ENCODE results near the gene RPS27A.
"Not testable (repeated sequence)": the region's sequence is repeated elsewhere in the genome, so short reads cannot be mapped to it uniquely, and the experiment has no call there.

RPS27A gene

GRCh38 chr2:55233658-55233940 lies 1.1 kb downstream of the RPS27A start (continued):
- TF ChIP-seq ZFP30 (CRISPR knock-in tag; IDR thresholded peaks at IDR 0.05) = no peak
- no peak for TF ChIP-seq OSR1 (CRISPR knock-in tag; IDR thresholded peaks at IDR 0.05)
- no peak for TF ChIP-seq ESRRG (CRISPR knock-in tag; IDR thresholded peaks at IDR 0.05)
- TF ChIP-seq SNAI2 (CRISPR knock-in tag; IDR thresholded peaks at IDR 0.05) = no peak
- no peak for TF ChIP-seq ZC3H10 (CRISPR knock-in tag; IDR thresholded peaks at IDR 0.05)
- TF ChIP-seq ZNF8 (CRISPR knock-in tag; IDR thresholded peaks at IDR 0.05) = no peak
- TF ChIP-seq ZNF70 (CRISPR knock-in tag; IDR thresholded peaks at IDR 0.05) = no peak

DNA sequence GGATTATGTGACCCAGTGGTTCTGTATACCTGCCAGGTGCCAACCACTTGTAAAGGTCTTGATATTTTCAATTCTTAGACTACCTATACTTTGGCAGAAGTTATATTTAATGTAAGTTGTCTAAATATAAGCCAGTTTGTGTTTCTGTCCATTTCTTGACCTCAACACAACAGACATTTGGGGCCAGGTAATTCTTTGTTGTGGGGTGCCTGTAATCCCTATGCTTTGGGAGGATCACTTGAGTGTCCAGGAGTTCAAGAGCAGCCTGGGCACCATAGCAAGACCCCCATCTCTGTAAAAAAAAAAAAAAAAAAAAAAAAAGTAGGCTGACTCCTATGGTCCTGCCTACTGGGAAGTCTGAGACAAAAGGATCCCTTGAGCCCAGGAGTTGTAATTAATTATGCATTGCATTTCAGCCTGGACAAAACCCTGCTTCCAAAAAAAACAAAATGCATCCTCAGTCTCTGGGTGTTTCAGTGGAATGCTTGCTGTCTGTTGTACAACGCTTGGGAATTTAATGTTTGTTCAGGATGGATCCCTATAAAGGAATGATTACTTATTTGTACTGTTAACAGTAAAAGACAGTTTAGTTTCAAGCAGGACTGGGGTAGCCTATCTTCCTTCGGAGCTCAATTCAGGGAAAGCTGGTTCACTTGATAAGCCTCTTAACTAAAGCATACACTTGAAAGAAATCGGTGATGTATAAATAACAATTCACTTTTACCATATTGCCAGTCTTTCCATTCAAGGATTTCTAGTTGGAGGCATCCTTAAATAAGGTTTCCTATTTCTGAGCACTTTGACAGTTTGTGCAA lies 3.4 kb downstream of the RPS27A start:
- no peak for ATAC-seq
- TF ChIP-seq OSR1 (CRISPR knock-in tag; IDR thresholded peaks at IDR 0.05) (no peak), ZNF565 (CRISPR knock-in tag; conservative IDR thresholded peaks at IDR 0.05; ENCODE audit: low read depth) (no peak), CSDC2 (CRISPR knock-in tag; IDR thresholded peaks at IDR 0.05) (no peak), SNAI2 (CRISPR knock-in tag; IDR thresholded peaks at IDR 0.05) (no peak), TCF4 (CRISPR knock-in tag; IDR thresholded peaks at IDR 0.05; ENCODE audit: borderline replicate concordance) (no peak), PPARA (CRISPR knock-in tag; IDR thresholded peaks at IDR 0.05; ENCODE audit: borderline replicate concordance) (no peak)

DNA sequence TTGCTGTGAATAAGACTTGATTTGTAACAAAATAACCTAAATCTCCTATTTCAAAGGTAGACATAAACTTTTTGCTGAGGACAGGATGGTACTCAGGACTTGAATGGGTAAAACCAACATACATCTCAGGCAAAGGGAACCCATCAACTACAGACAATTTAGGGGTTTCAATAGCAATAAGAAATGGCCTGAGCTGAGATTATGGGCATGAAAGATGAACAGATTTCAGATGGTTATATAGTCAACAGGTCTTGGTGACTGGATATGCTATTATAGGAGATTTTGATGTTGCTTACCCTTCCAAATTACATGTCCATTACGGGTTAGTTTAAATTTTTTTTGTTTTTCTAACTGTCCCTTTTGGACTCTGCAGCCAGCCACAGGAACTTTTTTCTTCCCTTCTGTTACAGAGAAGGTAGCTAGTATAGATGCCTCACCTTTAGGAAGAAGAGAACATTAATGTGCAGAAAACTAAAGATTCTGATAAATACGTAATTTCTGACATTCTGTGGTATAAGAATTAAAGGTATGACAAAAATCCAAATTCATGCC lies 4.6 kb downstream of the RPS27A start:
- TF ChIP-seq ZFP3 (CRISPR knock-in tag; IDR thresholded peaks at IDR 0.05) = no peak
- TF ChIP-seq CSRNP3 (CRISPR knock-in tag; IDR thresholded peaks at IDR 0.05) = no peak
- TF ChIP-seq ZFP30 (CRISPR knock-in tag; IDR thresholded peaks at IDR 0.05) = no peak
- TF ChIP-seq, protein P1, sequence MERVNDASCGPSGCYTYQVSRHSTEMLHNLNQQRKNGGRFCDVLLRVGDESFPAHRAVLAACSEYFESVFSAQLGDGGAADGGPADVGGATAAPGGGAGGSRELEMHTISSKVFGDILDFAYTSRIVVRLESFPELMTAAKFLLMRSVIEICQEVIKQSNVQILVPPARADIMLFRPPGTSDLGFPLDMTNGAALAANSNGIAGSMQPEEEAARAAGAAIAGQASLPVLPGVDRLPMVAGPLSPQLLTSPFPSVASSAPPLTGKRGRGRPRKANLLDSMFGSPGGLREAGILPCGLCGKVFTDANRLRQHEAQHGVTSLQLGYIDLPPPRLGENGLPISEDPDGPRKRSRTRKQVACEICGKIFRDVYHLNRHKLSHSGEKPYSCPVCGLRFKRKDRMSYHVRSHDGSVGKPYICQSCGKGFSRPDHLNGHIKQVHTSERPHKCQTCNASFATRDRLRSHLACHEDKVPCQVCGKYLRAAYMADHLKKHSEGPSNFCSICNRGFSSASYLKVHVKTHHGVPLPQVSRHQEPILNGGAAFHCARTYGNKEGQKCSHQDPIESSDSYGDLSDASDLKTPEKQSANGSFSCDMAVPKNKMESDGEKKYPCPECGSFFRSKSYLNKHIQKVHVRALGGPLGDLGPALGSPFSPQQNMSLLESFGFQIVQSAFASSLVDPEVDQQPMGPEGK (CRISPR knock-in tag; IDR thresholded peaks at IDR 0.05; ENCODE audit: borderline replicate concordance) = no peak
- no peak for TF ChIP-seq OSR1 (CRISPR knock-in tag; IDR thresholded peaks at IDR 0.05)
- no peak for TF ChIP-seq BACH2 (CRISPR knock-in tag; IDR thresholded peaks at IDR 0.05; ENCODE audit: borderline replicate concordance)
- TF ChIP-seq ISL1 (CRISPR knock-in tag; IDR thresholded peaks at IDR 0.05) = no peak
- TF ChIP-seq, protein P2, sequence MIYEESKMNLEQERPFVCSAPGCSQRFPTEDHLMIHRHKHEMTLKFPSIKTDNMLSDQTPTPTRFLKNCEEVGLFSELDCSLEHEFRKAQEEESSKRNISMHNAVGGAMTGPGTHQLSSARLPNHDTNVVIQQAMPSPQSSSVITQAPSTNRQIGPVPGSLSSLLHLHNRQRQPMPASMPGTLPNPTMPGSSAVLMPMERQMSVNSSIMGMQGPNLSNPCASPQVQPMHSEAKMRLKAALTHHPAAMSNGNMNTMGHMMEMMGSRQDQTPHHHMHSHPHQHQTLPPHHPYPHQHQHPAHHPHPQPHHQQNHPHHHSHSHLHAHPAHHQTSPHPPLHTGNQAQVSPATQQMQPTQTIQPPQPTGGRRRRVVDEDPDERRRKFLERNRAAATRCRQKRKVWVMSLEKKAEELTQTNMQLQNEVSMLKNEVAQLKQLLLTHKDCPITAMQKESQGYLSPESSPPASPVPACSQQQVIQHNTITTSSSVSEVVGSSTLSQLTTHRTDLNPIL (CRISPR knock-in tag; IDR thresholded peaks at IDR 0.05; ENCODE audit: low read depth) = no peak
- TF ChIP-seq GLIS3 (CRISPR knock-in tag; IDR thresholded peaks at IDR 0.05) = no peak
- no peak for TF ChIP-seq TSHZ2 (CRISPR knock-in tag; IDR thresholded peaks at IDR 0.05)
- ATAC-seq = no peak

DNA sequence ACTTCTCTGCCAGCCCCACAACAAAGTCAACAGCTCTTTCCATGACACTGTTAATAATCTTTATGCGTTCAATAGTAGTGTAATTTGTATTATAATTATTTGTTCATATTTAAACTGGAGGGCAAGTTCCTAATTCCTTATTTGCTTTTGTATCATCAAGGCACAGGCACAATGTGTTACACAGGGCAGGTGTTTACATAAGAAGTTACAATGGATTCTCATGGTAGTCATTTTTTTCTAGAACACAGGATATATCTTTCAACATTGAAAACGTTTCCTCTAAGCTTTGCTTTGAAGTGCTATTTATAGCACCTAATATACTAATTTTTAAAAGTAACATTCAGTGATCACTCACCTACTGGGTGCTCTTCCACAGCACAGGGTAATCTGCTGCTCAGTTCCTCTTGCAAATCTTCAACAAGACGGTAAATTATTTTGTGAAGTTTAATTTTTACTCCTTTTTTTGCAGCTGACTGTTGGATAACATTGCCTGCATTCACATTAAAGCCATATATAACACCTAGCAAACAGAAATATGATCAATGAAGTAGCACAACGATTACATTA lies 7.3 kb downstream of the RPS27A start:
- TF ChIP-seq ZNF8 (CRISPR knock-in tag; IDR thresholded peaks at IDR 0.05) = no peak
- no peak for TF ChIP-seq TCF4 (CRISPR knock-in tag; IDR thresholded peaks at IDR 0.05; ENCODE audit: borderline replicate concordance)
- no peak for TF ChIP-seq BACH2 (CRISPR knock-in tag; IDR thresholded peaks at IDR 0.05; ENCODE audit: borderline replicate concordance)
- no peak for TF ChIP-seq ZFP3 (CRISPR knock-in tag; IDR thresholded peaks at IDR 0.05)
- no peak for TF ChIP-seq ZFP30 (CRISPR knock-in tag; IDR thresholded peaks at IDR 0.05)
- ATAC-seq = no peak

DNA sequence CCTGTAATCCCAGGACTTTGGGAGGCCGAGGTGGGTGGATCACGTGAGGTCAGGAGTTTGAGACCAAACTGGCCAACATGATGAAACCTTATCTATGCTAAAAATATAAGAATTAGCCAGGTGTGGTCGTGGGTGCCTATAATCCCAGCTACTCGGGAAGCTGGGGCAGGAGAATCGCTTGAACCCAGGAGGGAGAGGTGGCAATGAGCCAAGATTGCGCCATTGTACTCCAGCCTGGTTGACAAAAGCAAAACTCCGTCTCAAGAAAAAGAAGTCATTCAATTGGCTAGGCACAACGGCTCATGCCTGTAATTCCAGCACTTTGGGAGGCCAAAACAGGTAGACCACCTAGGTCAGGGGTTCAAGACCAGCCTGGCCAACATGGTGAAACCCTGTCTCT lies 9.1 kb downstream of the RPS27A start:
- ATAC-seq = not testable (repeated sequence)
